H1 (cell line): ENCODE results near the gene OR51T1. TPM values are rescaled to one million over a fixed set of nuclear protein-coding genes. Genes with fewer than 3 reads are reported as not detected.

ENCODE experiments used
- CTCF ChIA-PET: fragments of 300-600 bp; sonication (Branson Sonifier 250); formaldehyde crosslinking; loops from one replicate; lab custom pipeline; 2021; ENCODE audit not compliant: partially characterized antibody; lab: Charles Lee
- POLR2A ChIA-PET: fragments of 300-600 bp; sonication (Branson Sonifier 250); formaldehyde crosslinking; loops from one replicate; lab custom pipeline; 2021; ENCODE audit warnings: inconsistent platforms; ENCODE audit not compliant: partially characterized antibody; lab: Charles Lee
- DNase-seq, 2 experiments: peaks; one replicate each; pipeline versions ENCODE4 v3.0.0 to v3.0.0-alpha.2; 2010 to 2022; ENCODE audit warnings: low spot score in 2 of 2, low read depth in 1 of 2, mixed read lengths in 1 of 2
- FAIRE-seq: peaks from 2 replicates; lab custom pipeline; 2011; peaks lifted over from hg19 to GRCh38; lab: Jason Lieb, UNC
- H2AFZ ChIP-seq: 2 replicates; pipeline ENCODE4 v1.8.1; 2012; ENCODE audit warnings: low read length, inconsistent platforms
- H2AK5ac ChIP-seq: 2 replicates; pipeline ENCODE4 v1.6.1; 2013; ENCODE audit warnings: low read depth, low read length
- H2BK120ac ChIP-seq: replicated peaks from 2 replicates; pipeline ENCODE3; 2013; ENCODE audit warnings: low read depth, low read length, inconsistent platforms
- H2BK12ac ChIP-seq: 2 replicates; pipeline ENCODE4 v1.6.1; 2013; ENCODE audit warnings: low read depth, low read length
- H2BK15ac ChIP-seq: 2 replicates; pipeline ENCODE4 v1.6.1; 2013; ENCODE audit warnings: low read length
- H2BK20ac ChIP-seq: 2 replicates; pipeline ENCODE4 v1.6.1; 2013; ENCODE audit warnings: low read length
- H2BK5ac ChIP-seq: 2 replicates; pipeline ENCODE4 v1.6.1; 2013; ENCODE audit warnings: low read depth, low read length
- H3K14ac ChIP-seq: 2 replicates; pipeline ENCODE4 v1.6.1; 2013; ENCODE audit warnings: inconsistent platforms; ENCODE audit not compliant: insufficient read length
- H3K18ac ChIP-seq: 2 replicates; pipeline ENCODE4 v1.6.1; 2013; ENCODE audit warnings: low read length; ENCODE audit errors: extremely low read depth
- H3K23ac ChIP-seq: 2 replicates; pipeline ENCODE4 v1.6.1; 2013; ENCODE audit warnings: inconsistent platforms; ENCODE audit not compliant: insufficient read length
- H3K23me2 ChIP-seq: 2 replicates; pipeline ENCODE4 v1.6.1; 2013; ENCODE audit warnings: low read depth, low read length
- H3K27ac ChIP-seq: 2 replicates; pipeline ENCODE4 v1.6.1; 2011; ENCODE audit warnings: low read depth, low read length, inconsistent platforms
- H3K27me3 ChIP-seq, 4 experiments: replicated peaks in 1 of 4; 1 replicate in 1 of 4; 2 replicates in 3 of 4; pipeline versions ENCODE4 v1.6.1 to v1.8.1; 2011 to 2013; ENCODE audit warnings: low read length in 3 of 4, mild to moderate bottlenecking in 3 of 4, inconsistent platforms in 2 of 4, mixed read lengths in 2 of 4, moderate library complexity in 1 of 4; ENCODE audit not compliant: control insufficient read depth in 3 of 4, insufficient read depth in 3 of 4; ENCODE audit errors: extremely low read depth in 1 of 4
- H3K36me3 ChIP-seq, 4 experiments: 2 replicates each; pipeline versions ENCODE4 v1.6.1 to v1.8.1; 2011 to 2013; ENCODE audit warnings: mild to moderate bottlenecking in 4 of 4, low read length in 3 of 4, moderate library complexity in 2 of 4, control low read depth in 1 of 4, inconsistent platforms in 1 of 4; ENCODE audit not compliant: insufficient read depth in 4 of 4, control insufficient read depth in 2 of 4
- H3K4ac ChIP-seq: replicated peaks from 2 replicates; pipeline ENCODE3; 2013; ENCODE audit warnings: low read length, low read depth, mixed read lengths, inconsistent platforms; ENCODE audit not compliant: insufficient read length
- H3K4me1 ChIP-seq, 4 experiments: replicated peaks in 1 of 4; 1 replicate in 1 of 4; 2 replicates in 3 of 4; pipeline versions ENCODE4 v1.6.1 to v1.8.1; 2011 to 2013; ENCODE audit warnings: low read length in 3 of 4, inconsistent platforms in 2 of 4, mixed read lengths in 1 of 4; ENCODE audit not compliant: insufficient read depth in 4 of 4, control insufficient read depth in 3 of 4
- H3K4me2 ChIP-seq, 2 experiments: 2 replicates each; pipeline versions ENCODE4 v1.6.1 to v1.8.1; 2011 to 2013; ENCODE audit warnings: low read depth in 2 of 2, low read length in 2 of 2, control low read depth in 1 of 2, inconsistent platforms in 1 of 2, mild to moderate bottlenecking in 1 of 2; ENCODE audit not compliant: insufficient read depth in 1 of 2
- H3K4me3 ChIP-seq, 4 experiments: fragments of 200-600, 300-600 bp in 1 of 4; sonication (generic), shearing (Covaris generic), sonication (Bioruptor Twin) in 1 of 4; 2 replicates each; pipeline versions ENCODE4 v1.5.1 to v1.8.1; 2011 to 2016; ENCODE audit warnings: low read length in 4 of 4, low read depth in 3 of 4, control low read depth in 2 of 4, inconsistent platforms in 2 of 4, mild to moderate bottlenecking in 2 of 4, mixed read lengths in 1 of 4, moderate library complexity in 1 of 4; ENCODE audit not compliant: insufficient read depth in 2 of 4; ENCODE audit errors: extremely low read depth in 1 of 4
- H3K56ac ChIP-seq: replicated peaks from 2 replicates; pipeline ENCODE3; 2013; ENCODE audit warnings: low read depth, mild to moderate bottlenecking, mixed read lengths, low read length, inconsistent platforms; ENCODE audit not compliant: insufficient read length
- H3K79me1 ChIP-seq: 2 replicates; pipeline ENCODE4 v1.6.1; 2013; ENCODE audit warnings: low read depth, low read length, control low read depth
- H3K79me2 ChIP-seq, 2 experiments: 2 replicates each; pipeline versions ENCODE4 v1.6.1 to v1.8.1; 2012 to 2013; ENCODE audit warnings: low read length in 2 of 2, mild to moderate bottlenecking in 2 of 2, inconsistent platforms in 1 of 2; ENCODE audit not compliant: insufficient read depth in 2 of 2, control insufficient read depth in 1 of 2
- H3K9ac ChIP-seq, 4 experiments: replicated peaks in 1 of 4; 1 replicate in 1 of 4; 2 replicates in 3 of 4; pipeline versions ENCODE4 v1.6.1 to v1.8.1; 2011 to 2013; ENCODE audit warnings: low read depth in 3 of 4, low read length in 3 of 4, control low read depth in 2 of 4, mild to moderate bottlenecking in 2 of 4, moderate library complexity in 2 of 4, inconsistent platforms in 1 of 4; ENCODE audit errors: extremely low read depth in 1 of 4
- H3K9me3 ChIP-seq, 2 experiments: 2 replicates each; pipeline versions ENCODE4 v1.6.1 to v1.8.1; 2012 to 2013; ENCODE audit warnings: mild to moderate bottlenecking in 2 of 2, moderate library complexity in 2 of 2, control low read depth in 1 of 2, inconsistent platforms in 1 of 2, low read depth in 1 of 2, low read length in 1 of 2, mixed read lengths in 1 of 2; ENCODE audit not compliant: insufficient read depth in 2 of 2
- H4K20me1 ChIP-seq, 2 experiments: replicated peaks in 1 of 2; 2 replicates each; pipeline versions ENCODE3 to v1.8.1; 2011 to 2013; ENCODE audit warnings: inconsistent platforms in 2 of 2, low read length in 2 of 2, mild to moderate bottlenecking in 1 of 2; ENCODE audit not compliant: insufficient read depth in 2 of 2, control insufficient read depth in 1 of 2
- H4K5ac ChIP-seq: 2 replicates; pipeline ENCODE4 v1.6.1; 2013; ENCODE audit warnings: low read length, low read depth, mixed read lengths, inconsistent platforms; ENCODE audit not compliant: insufficient read length
- H4K8ac ChIP-seq: 2 replicates; pipeline ENCODE4 v1.8.0; 2013; ENCODE audit warnings: mild to moderate bottlenecking, moderate library complexity, low read length, inconsistent platforms; ENCODE audit not compliant: insufficient read depth; ENCODE audit errors: extremely low read depth
- H4K91ac ChIP-seq: replicated peaks from 2 replicates; pipeline ENCODE3; 2013; ENCODE audit warnings: low read length, mixed read lengths, inconsistent platforms; ENCODE audit not compliant: insufficient read length
- JUND ChIP-seq: IDR thresholded peaks from 2 replicates; pipeline ENCODE4 v1.6.1; 2011; ENCODE audit warnings: mild to moderate bottlenecking, improper control_type of control experiment, low read length
- WGBS, 2 experiments: shearing (Covaris generic) in 1 of 2; methylation state at CpG; one replicate each; pipeline versions ENCODE4 v1.1.6 to v1.1.7; 2013 to 2015; ENCODE audit warnings: low lambda C conversion rate in 2 of 2, mixed read lengths in 2 of 2, inconsistent platforms in 1 of 2, low coverage in 1 of 2, missing lambda C conversion rate in 1 of 2; ENCODE audit not compliant: insufficient replicate concordance in 2 of 2, insufficient coverage in 1 of 2, insufficient read length in 1 of 2; ENCODE audit errors: extremely low coverage in 1 of 2, missing lambda C conversion rate in 1 of 2; 5-methylcytosine and 5-hydroxymethylcytosine counted together
- polyA plus RNA-seq, 7 experiments: library from polyadenylated mRNA; depleted of rRNA in 3 of 7; stranded (reverse) in 5 of 7; unstranded in 2 of 7; fragments of >200 nt in 5 of 7; fragments of 200-250 nt in 2 of 7; gene quantifications; 1 replicate in 5 of 7; 2 replicates in 1 of 7; 4 replicates in 1 of 7; pipeline versions ENCODE4 v1.2.1 to v1.2.3, GENCODE V29; 2011 to 2013; ENCODE audit warnings: missing spikeins in 2 of 7, mixed read lengths in 2 of 7
- total RNA-seq: library from RNA; stranded (reverse); fragmentation: NEBNext Ultra II Directional; extraction: Animal tissue kit (Norgen Biotek cat#: 25700); gene quantifications from 2 replicates; pipeline ENCODE4 v1.2.1, GENCODE V29; 2021

The OR51T1 gene
- total and polyA plus RNA-seq, 2 of the 8 experiments (the other 6 are each of a cell fraction or from before 2014, with no cell fraction given): not detected

GRCh38 chr11:4921796-4922195, 40.1 kb downstream of the OR51T1 start:
- POLR2A ChIA-PET: no interaction called here
- Histone ChIP-seq H4K91ac (no peak overlapping the region), H3K36me3 (no peaks in the 10 kb centered on the region), H3K4me2 (no peak overlapping the region), H2BK20ac (no peak overlapping the region), H4K5ac (no peak overlapping the region), H3K18ac (no peak overlapping the region), H3K14ac (no peak overlapping the region), H3K9ac (no peak overlapping the region), H3K4me1 (no peaks in the 10 kb centered on the region), H3K56ac (no peak overlapping the region), H3K4me3 (no peak overlapping the region), H2BK120ac (no peak overlapping the region), H4K8ac (no peak overlapping the region), H3K4ac (no peak overlapping the region), H2BK5ac (no peak overlapping the region), H2AFZ (no peak overlapping the region), H2BK12ac (no peak overlapping the region), H2AK5ac (no peak overlapping the region), H3K79me1 (no peaks in the 10 kb centered on the region), H3K9me3 (no peaks in the 10 kb centered on the region), H3K23ac (no peak overlapping the region), H3K23me2 (no peaks in the 10 kb centered on the region), H4K20me1 (peaks cover 0 to 1% of the 10 kb centered on the region in 2 experiments), H3K27me3 (no peaks in the 10 kb centered on the region), H3K79me2 (no peaks in the 10 kb centered on the region), H2BK15ac (no peak overlapping the region), H3K27ac (no peak overlapping the region)
- CTCF ChIA-PET: no interaction called here
- DNase-seq (no peak), FAIRE-seq (no peak)
- WGBS, 2 experiments: 93% methylated on average over 1 of the region's 1 CpG; no CpG with 5 or more reads in 1 of the 2 experiments
- TF ChIP-seq JUND: no peak
